GM19395 (cell line): ENCODE measurements around the gene AMER2.
A peak's percentile ranks its signal among the peaks of the same experiment; 100 is the strongest.

Experiments used
- ATAC-seq: cut with Tn5 transposase; IDR thresholded peaks from one replicate; pipeline ENCODE4 v1.9.1; 2021; ENCODE audit warnings: mild to moderate bottlenecking, moderate library complexity; ENCODE audit not compliant: unreplicated experiment

The AMER2 gene

DNA sequence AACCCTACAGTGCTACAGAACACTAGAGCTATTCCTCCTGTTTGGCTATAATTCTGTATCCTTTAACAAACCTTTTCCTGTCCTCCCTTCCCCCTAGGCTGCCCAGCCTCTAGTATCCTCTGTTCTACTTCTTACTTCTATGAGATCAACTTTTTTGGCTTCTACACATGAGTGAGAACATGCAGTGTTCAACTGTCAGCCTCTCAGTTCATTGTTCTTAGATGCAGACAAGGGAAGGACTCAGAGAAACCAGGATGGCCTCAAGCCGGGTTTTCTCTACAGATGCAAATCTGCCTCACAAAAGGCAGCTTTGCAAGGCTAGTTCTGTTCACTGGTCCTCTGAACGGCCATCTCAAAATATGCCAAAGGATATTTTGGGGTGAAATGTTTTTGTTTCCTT is 18.4 kb downstream of the AMER2 start:
- no peak for ATAC-seq

DNA sequence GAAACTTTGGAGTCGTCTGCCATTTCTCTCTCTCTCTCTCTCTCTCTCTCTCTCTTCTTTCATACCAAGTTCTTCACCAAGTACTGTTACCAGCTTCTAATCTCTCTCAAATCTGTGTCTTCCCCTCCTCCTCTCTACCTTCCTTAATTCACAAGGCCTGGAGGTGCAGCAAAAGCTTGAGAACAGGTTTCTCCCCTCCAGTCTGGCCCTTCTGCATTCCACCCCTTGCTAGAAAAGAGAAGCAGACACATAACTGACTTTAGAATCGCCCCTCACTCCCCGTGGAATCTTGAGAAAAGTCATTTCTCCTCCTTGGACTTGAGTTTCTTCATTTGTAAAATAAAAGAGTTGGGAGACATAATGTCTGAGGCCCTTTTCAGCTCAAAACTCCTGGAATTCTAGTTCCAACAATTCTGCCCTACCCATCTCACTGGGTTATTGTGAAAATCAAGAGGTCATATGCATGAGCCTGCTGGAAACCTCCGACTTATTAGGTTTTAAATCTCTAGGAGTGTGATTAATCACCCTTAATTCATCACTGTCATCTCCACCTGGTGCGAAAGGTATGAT is 20.4 kb downstream of the AMER2 start:
- ATAC-seq: no peak

DNA sequence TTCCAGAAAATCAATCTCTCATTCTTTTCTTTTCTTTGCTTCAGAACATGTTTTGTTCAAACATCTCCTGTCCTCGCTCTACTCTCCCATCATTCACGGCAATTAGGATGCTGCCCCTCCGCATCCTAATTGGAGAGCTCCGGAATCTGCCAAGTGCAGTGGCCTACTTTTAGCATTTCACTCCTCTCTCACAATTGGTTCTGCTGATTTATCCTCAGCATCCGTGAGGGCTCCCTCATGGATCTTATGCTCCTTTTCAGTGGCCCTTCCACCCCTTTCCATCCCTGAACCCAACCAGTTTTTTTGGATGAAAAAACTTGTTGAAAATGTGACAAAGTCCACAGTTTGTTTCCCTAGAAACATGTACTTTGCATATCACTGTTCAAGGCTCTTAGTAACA is 22.4 kb downstream of the AMER2 start:
- ATAC-seq: no peak

DNA sequence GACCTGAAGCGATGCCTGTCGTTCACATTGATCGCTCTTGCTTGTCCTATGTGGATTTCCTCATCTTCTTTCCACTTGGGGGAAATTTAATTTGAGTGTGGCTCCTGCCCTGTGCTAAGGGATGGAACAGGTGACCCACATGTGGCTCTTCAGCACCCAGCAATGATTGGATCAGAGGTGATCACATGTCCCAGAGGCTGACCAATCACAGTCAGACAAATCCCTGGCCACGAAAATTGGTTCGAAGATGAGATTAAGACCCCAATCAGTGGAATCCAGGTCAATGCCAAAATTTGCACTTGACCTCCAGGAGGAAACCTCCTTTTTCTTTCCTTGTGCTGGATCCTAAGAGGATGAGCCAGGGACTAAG is 23.7 kb downstream of the AMER2 start:
- ATAC-seq: no peak

DNA sequence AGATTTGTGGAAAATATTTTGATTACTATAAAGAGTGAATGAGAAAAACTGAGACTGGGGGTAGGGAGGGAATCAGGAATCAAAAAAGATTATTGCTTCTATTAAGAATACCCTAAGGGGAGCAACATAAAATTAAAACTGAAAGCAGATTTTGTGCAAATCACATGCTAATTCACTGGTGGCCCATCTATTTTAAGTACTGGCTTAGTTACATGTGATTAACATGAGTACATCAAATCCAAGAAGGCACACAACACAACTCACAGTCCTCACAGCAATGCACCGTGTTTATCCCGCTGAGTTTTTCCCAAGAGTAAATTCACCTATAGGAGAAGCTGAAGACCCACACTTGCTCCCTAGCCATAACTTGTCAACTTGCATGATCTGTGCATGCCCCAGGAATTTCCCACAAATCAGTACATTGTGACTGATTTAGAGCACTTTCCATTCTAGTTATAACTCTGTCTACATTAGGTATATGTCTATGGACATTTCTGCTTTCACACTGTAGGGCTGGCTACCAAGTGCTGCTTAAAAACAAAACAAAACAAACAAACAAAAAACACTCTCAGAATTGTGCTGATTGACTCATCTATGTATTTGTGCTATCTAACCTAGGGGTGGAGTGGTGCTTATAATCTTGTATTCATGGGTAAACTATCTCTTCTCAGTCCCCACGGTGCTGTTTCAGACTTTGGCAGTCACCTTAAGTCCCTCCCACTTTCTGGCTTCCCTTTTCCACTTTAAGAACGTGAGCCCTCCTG is 24.3 kb downstream of the AMER2 start:
- peak; percentile 73 for ATAC-seq

DNA sequence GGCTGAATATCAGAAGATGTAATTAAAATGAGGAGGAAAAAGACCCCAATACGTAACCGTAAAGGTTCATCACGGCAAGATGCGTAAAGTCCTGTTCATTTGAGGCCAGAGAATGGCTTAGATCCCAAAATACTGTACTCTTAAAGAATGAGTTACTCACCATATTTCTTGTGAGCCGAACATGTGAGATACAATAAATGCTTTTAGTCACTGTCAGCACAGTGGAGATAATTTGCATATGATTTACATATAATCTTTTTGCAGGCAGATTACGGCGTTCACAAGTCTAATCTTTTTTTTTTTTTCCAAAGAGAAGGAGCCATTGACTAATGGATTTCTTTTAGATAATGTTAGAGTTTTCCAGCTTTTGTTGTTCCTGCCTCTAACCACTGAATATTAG is 28.4 kb downstream of the AMER2 start:
- no peak for ATAC-seq

DNA sequence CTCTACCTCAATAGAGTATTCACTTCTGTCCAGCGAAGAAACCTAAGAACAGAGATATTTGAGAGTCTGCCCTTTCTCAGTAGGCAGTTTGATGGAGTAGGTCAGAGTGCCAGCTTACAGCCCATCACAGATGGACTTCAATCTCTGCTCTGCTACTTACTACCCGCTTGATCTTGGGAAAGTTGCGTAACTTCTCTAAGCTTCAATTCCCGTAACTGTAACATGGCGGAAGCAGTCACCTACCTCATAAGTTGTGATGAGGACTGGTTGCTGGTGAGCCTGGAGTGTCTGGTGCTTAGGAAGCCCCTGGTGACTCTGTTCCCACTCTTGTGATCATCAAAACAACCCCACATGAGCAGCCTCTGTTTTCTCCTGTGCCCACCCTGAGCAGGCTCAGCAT is 31.0 kb downstream of the AMER2 start:
- ATAC-seq: no peak

DNA sequence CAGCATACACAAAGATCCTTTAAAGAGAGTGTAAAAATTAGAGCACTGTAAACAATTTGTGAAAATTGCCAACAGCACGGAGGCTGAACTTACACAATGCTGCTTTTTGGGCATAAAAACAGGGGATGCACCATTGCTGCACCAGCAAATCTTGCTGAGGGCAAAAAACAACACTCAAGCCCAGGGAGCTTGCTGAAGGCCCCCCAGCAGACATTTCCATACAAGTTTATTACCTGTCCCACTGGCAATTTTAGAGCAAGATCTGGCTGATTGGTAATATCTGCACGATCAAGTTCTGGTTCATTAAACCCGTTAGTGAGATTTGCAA is 34.3 kb downstream of the AMER2 start:
- ATAC-seq: no peak

DNA sequence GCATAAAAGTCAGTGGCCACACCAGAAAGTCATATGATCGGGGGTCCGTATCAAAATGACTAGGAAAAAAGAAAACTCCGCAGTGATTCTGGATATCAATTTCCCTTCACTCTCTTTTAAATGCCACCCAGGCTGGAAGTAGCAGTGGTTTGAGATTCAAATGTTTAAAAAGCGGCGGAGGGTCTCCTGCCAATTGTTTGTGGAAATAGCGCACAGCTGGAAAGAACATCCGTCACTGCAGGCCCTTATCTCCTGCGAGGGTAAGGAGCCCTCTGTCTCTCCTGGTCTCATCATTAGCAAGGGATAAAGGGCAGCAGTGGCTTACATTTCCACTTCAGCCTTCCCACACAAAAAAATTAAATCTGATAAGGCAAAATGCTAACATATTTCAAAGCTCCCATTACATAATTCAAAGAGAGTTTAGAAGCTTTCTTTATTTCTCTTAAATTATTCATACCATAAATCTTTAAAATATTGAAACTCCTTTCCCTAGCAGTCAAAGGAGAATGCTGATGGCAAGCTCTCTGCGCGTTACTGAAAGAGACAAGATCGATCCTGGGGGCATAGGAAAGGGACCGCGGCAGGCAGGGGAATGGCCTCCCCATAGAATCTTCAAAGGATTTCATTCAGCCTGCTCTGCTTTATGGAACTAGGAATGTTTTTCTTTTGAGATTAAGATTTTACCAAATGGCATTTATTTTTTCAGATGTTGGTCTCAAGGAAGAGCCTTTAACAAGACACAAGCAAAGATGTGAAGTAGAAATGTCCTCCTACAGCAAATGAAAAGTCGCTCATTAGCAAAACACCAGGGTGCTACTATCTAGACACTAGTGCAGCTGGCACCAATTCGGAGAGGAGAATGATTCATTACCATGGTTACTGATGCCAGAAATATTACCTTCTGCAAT is 35.0 kb downstream of the AMER2 start:
- no peak for ATAC-seq

DNA sequence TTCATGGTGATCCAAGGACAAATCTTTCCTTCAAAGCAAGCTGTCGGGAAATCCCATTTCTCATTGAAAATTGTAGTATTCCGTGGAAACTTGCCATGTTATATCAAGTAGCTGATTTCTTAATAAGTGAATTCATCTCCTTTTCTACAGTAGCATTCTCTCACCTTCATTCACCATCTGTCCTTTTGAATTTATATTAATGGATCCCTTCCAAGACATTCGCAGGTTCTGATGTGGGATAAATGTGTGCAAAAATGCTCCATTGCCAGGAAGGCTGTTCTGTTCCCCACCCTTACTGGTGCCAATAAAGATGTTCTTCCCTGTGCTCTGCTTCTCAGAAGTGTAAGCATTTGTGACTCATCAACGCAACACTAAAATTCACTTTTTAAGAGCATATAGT is 36.2 kb downstream of the AMER2 start:
- no peak for ATAC-seq

DNA sequence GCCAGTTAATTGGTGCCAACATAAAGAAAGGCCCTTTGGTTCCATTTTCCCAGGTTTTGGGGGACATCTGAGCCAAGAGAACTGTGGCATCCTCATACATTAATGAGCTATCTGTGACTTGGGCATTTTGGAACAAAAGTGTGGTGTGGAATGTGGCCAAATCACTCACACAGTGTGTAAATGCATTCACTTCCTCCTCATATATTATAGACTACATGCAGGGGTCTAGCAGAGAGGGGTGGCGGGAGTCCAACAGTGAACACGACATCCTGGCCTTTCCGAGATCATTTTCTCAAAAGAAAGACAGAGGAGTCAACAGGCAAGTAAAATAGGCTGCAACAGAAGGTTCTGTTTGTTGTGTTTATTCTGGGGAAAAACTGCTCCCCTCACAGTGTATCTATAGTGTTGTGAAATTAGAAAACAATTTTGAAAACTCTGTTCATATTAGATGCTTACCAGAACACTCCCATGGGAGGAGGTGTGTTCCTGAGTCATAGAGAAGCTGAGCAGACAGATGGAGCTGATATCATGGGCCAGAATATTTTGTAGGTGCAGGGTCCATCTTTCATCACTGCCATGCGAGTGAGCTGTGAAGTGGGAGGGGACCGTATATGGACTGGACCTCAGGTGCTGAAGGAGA is 39.2 kb downstream of the AMER2 start:
- no peak for ATAC-seq

DNA sequence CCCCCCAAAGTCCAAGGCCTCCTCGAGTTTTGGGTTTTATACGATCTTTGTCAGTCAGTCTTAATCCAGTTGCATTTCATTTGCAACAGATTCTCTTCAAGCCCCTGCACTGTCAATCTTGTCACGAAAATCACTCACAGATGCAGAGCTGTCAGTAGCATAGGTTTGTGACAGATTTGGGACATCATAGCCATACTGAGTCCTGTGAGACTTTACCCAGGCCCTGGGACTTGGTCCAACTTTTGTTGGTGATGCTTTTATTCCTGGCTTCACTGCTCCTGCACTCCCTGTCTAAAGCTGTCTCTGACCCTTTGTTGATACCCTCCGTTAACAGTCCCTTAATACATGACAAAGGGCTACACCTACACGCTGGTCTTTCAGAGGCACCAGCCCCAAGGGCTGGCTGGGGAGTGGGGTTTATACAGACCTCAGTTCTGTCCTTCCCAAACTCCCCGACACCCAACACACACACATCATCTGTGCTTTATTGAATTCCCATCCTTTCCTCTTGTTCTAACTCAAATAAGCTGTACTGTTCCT is 40.1 kb downstream of the AMER2 start:
- ATAC-seq: no peak

DNA sequence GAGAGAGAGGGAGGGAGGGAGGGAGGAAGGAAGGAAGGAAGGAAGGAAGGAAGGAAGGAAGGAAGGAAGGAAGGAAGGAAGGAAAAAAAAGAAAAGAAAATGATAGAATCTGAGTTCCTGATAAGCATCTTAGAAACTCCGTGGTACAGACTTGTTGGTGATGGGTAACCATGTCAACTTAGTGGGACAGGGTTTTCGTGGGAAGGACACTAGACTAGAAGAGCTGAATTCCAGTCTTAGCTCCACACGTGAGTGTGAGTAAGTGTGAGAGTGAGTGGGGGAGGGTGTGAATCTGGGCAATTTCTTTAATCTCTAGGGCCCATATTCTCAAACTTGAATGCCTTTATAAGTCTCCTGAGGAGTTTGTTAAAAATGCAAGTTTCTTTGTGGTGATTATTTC is 41.1 kb downstream of the AMER2 start:
- no peak for ATAC-seq

DNA sequence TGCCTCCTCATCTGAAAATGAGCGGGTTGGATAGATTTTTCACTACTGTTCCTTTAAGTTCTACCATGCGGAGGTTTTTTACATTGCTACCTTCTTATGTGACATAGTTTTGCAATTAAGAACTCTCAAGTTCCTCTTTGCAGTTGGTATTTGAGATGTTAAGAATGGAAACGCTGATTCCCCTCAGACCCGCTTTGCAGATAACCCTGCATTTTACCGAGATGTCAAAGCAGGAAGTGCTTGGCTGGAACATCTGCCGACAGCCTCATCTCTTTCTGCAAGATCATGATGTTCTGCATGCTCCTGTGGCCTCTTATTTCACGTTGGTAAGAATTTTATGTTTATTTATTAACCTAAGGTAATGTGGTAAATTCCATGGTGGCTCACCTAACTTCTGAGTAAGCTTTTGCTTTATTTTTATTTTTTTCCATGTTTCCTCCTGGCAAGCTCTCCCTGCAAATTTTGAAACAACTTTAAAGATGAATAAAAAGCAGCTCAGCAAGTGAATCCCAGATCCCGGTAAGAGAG is 53.6 kb downstream of the AMER2 start:
- ATAC-seq: no peak

DNA sequence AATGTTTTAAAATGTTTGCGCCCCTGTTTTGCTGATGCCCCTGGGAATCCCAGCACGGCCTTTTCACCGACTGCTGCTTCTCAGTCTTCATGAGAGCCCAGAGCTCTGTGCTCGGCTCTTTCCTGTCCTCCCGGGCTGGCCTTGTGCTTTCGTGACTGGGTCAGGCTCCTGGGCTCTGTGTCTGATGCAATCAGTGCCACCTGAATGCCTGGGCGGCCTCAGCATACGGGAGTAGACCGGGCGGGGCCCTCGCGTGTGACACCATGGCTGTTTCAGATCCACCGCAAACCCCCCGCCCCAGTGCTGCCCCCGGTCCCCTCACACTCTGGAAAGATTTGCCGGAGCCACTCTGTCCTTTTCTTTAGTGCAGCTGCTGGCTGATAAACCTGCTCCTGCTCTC is 54.8 kb downstream of the AMER2 start:
- ATAC-seq: no peak

DNA sequence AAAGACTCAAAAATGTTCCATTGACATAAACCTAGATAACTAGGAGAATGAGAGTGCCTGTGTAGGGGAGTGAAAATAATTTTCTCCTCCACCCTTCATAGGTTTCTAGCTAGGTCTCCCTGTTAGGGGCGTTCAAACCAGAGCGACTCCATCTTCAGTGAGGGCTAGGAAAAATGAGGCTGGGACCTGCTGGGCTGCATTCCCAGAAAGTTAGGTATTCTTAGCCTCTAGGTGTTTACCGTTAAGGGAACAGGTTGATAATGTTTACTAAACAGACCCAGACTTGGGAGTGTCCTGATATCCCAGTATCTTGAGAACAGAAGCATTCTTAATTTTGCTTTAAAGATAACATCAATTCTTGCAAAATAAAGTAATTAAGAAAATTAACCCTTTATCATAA is 56.0 kb downstream of the AMER2 start:
- no peak for ATAC-seq

DNA sequence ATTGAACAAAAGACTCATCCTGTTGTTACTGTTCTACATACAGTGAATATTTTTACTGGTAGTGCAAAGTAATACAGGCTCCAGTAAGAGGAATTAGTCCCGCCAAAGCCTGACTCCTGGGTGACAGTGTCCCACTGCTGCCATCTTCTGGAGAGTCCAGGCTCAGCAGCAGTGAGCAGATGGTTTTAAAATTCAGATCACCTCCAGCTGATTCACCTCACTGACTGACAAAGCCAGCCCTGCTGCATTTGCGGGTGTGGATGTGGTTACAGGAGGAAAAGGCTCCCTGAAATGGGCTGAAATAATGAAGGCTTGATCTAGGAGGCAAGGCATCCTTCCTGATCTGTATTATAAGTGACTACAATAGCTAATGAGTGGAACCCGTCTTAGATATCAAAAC is 57.9 kb downstream of the AMER2 start:
- no peak for ATAC-seq

DNA sequence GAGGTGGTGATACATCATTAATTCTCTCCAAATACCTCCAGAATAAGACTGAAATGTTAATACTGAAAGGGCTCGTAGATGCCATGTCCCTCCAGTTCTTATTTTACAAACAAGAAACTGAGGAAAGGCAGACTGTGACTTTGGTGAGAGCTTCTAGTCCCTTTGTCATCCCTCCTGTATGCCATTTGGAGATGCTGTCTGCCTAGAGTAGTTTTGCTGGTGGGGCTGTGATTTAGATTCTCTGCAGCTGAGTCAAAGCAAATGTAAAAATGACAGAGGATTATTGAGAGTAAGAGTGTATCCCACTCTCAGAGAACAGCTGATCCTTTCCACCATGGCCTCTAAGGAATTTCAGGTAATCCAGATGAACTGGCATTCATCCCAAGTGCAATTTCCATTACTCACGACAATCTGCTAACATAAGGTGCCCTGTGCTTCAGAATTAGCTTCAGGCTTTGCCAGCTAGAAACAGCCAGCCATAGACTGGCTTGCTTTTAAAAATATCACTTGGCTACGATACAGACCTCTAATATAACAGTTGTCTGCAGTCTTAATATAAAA is 59.3 kb downstream of the AMER2 start:
- no peak for ATAC-seq
